Activated CD4-positive, alpha-beta T cell treated with anti-CD3 and anti-CD28 coated beads, Interleukin-2, amount 50 U/mL, for 16 hours (primary cell): ENCODE data around the gene TMEM134.
A peak's percentile ranks its signal among the peaks of the same experiment; 100 is the strongest.
"Not testable (repeated sequence)": the region's sequence is repeated elsewhere in the genome, so short reads cannot be mapped to it uniquely, and the experiment has no call there.

Source experiments
- DNase-seq: peaks from one replicate; pipeline ENCODE4 v3.0.0-alpha.2; 2020

The TMEM134 gene

DNA sequence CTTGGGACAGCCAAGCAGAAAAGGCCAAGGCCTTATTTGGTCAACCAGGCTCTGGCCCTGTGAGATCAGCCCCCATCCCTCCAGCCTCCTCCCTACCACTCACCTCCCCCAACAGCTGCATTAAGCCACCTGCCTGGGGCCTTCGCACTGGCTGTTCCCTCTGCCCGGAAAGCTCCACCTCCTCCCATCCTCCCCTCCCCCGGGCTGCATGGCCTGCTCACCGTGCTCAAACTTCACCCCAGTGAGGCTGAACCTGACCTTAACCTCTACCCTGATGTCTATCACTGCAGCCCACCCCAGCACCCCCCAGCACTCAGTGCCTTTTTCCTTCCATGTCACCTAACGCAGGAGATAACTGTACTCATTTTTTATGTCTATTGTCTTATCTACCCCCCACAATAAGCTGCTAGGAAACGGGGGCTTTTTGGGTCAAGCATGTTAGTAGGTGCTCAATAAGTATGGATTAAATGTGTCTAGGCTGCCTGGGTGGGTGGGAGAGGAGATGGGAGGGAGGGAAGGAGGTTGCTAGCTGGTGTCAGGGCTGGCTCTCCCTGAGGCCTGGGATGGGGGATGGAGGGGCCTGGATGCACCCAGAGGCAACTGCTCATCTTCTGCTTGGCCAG, 32.5 kb downstream of the TMEM134 start:
- DNase-seq: peak; percentile 90

DNA sequence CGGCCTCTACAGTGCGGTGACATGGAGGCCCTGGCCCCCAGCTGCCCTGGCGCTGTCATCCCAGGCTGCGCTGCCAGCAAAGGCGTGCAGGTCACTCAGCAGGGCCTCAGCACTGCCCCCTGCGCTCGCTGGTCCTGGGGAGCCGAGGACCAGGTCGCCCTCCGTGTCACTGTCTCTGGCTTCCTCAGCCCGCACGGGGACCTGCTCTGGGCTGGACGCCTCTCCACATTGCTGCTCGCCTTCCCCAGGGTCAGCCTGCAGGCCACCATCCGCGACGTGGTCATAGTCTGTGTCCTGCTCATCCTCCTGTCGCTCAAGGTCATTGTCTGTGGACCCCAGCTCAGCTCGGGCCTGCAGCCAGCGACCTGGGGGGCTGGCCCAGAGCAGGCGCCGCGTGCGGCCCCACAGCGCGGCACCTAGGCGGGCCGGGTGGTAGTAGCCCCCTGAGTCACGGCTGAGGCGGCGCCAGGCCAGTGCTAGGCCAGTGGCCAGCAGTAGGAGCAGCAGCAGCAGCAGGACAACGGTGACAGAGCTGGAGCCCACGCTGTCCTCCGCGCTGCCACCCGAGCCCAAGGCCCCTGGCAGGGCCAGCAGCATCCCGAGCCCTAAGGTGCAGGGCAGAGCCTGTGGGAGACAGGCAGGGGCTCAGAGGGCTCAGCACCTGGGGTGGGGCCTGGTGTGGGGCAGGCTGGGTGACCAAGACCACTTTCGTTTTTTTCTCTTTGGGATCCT, 33.2 kb downstream of the TMEM134 start:
- no peak for DNase-seq

GRCh38 chr11:67435031-67435726, 33.9 kb downstream of the TMEM134 start:
- DNase-seq: no peak

- no peak for DNase-seq
Observed at GRCh38 chr11:67434395-67434881, 34.6 kb downstream of the TMEM134 start.

GRCh38 chr11:67433536-67434394, 35.3 kb downstream of the TMEM134 start:
- no peak for DNase-seq

- DNase-seq: no peak
Observed at GRCh38 chr11:67432655-67433349, 36.2 kb downstream of the TMEM134 start.

DNA sequence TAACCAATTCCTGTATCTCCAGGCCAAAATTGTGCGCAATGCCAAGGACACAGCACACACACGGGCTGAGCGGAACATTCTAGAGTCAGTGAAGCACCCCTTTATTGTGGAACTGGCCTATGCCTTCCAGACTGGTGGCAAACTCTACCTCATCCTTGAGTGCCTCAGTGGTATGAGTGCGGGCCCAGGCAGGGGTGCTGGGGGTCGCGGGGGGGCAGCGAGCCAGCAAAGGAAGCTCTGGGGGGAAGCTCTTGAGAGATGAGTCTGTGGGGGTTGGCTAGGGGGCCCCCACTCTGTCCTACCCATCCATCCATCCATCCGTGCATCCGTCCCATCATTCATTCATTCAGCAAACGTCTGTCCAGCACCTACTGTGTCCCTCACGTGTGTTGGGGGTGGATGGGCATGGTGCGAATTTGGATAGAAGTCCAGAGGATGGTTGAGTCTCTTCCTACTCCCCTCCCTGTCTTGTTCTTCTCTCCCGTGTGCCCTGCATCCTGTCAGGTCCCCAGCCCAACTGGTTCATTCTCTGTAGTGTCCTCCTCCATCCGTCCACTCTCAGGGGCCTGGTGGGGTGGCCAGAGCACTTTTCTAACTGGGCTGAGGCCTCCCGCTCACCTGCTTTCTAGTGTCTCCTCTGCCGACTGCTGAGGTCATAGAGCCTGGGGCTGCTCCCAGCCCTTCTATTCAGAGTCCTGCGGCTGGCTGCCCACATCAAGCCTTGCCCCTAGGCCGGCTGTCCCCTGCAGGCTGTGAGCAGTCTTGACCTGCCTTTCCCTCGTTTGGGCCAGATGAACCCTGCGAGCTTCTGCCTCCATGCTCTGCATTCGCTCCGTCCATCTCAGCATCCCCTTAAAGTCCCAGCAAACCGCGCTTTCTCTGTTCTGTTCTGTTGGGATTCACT, 37.5 kb downstream of the TMEM134 start:
- no peak for DNase-seq

DNA sequence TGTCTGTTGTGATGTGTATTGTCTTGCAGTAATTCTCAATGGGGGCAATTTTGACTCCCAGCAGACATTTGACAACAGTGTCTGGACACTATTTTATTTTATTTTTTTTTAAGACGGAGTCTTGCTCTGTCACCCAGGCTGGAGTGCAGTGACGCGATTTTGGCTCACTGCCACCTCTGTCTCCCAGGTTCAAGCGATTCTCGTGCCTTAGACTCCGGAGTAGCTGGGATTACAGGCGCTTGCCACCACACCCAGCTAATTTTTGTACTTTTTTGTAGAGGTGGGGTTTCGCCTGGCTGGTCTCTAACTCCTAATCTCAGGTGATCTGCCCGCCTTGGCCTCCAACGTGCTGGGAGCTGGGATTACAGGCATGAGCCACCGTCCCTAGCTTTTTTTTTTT, 39.3 kb downstream of the TMEM134 start:
- no peak for DNase-seq

- no peak for DNase-seq
Observed at GRCh38 chr11:67429038-67429668, 39.9 kb downstream of the TMEM134 start.

DNA sequence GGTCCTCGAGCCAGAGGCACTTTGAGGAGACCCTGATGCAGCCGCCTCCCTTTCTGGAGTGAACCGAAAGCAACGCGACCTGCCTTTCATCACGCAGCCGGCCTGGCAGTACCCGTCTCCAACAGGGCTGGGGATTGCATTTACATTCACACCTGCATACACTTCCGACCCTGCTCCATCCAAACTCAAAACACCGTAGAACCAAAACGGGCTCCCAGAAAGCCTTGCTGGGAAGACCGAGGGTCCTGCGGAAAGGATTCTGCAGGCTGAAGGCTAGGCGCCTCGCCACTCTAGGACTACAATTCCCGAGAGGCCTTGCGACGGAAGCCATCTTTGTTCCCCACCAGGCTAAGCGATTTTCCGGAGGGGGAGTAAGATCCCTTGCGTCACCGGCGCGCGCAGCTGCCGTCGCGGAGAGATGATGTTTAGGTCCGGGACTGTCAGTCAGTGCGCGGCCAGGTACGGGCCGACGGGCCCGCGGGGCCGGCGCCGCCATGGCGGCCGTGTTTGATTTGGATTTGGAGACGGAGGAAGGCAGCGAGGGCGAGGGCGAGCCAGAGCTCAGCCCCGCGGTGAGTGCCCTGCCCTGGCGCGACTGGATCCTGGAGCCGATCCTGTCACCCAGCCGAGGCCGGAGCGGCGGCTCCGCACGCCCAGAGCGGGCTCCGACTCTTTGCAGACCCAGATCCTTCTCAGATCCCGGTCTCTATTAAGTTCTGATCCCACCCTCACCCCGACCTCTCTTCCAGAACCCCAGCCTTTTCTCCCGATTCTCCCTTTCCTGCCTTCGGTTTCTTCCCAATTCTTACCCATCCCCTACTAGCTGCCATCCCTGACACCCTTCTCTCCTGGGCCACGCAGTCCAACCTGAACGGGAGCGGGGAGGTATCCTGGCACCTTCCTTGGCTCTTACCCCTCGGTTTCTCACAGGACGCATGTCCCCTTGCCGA, 40.7 kb downstream of the TMEM134 start, which contains the start of gene RPS6KB2:
Gene RPS6KB2, plus strand, starts transcription at position 443 of the 950 bp plus-strand sequence. Its CDS starts 52 bp downstream, at position 495.
- DNase-seq: peak; percentile 99

DNA sequence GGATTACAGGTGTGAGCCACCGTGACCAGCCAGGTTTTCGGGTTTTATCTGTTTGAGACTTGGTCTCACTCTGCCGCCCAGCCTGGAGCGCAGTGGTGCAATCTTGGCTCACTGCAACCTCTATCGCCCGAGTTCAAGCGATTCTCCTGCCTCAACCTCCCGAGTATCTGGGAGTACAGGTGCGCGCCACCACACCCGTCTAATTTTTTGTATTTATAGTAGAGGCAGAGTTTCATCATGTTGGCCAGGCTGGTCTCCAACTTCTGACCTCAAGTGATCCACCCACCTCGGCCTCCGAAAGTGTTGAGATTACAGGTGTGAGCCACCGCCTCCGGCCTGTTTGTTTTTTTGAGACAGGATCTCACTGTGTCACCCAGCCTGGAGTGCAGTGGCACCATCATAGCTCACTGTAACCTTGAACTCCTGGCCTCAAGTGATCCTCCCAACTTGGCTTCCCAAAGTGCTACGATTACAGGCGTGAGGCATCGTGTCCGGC, 41.6 kb downstream of the TMEM134 start:
- DNase-seq: not testable (repeated sequence)

GRCh38 chr11:67423891-67424613, 45.0 kb downstream of the TMEM134 start:
- no peak for DNase-seq

DNA sequence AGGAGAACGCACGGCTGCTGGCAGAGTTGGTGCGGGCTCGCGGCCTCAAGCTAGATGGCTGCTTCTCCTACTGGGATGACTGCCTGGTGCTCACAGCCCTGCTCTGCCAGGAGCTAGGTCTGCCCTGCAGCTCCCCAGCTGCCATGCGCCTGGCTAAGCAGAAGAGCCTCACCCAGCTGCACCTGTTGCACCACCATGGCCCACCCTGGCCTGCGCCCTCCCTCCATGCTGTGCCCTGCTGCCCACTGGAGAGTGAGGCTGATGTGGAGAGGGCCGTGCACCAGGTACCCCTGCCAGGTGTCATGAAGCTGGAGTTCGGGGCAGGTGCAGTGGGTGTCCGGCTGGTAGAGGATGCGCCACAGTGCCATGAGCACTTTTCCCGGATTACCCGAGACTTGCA, 45.6 kb downstream of the TMEM134 start:
- DNase-seq: no peak

DNA sequence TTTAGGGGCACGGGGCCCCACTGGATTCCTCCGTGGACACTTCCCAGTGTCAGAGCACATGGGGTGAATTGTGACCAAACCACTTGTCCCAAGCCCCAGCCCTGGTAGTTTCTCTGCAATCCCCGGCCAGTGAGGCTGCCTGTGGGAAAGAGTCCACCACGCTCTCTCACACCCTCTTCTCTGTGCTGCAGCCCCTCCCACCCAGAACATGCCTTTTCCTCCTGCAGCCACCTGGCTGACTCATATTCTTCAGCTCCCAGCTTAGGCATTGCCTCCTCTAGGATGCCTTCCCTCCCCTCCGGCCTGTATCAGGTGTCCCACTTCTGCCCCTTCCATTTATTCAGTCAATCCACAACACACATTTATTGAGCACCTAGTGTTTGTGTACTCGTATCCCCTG, 46.2 kb downstream of the TMEM134 start:
- DNase-seq: no peak

DNA sequence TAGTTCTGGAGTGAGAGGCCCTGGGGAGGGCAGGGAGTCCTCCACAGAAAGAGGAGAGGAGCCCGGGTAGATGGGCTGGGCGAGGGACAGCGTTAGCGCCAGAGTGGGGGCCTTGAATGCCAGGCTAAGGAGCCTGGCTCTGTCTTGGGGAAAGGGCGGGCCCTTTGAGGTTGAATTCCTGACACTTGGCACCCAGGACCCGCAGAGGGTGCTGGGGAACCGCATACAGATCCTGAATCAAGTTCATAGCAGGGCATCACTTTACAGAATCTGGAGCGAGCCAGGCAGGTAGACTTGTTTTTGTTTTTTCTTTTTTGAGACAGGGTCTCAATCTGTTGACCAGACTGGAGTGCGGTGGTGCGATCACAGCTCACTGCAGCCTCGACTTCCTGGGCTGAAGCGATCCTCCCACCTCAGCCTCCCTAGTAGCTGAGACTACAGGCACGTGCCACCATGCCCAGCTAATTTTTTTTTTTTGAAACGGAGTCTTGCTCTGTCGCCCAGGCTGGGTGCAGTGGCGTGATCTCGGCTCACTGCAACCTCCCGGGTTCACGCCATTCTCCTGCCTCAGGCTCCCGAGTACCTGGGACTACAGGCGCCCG, 47.5 kb downstream of the TMEM134 start:
- DNase-seq: no peak

DNA sequence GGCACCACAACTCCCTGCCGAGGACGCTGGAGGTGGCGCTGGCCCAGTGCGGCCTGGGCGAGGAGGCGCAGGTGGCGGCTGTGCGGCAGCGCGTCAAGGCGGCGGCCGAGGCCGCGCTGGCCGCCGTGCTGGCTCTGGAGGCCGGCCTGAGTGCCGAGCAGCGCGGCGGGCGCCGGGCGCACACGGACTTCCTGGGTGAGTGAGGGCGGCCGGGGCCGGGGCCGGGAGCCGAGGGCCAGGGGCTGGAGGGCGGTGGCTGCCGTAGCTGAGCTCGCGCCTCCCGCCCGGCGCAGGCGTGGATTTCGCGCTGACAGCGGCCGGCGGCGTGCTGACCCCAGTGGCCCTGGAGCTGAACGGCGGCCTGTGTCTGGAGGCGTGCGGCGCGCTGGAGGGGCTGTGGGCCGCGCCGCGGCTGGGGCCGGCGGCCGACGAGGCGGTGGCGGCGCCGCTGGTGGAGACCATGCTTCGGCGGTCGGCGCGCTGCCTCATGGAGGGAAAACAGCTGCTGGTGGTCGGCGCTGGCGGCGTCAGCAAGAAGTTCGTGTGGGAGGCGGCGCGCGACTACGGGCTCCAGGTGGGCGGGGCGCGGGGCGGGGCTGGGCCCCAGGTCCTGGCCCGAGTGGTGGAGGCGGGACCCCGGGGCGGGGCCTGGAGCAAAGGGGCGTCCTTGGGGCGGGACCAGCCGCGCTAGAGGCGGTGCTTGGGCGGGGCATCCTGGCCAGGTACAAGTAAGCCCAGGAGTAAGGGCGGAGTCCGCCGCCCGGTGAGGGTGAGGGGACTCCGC, 48.2 kb downstream of the TMEM134 start:
- peak; percentile 98 for DNase-seq

DNA sequence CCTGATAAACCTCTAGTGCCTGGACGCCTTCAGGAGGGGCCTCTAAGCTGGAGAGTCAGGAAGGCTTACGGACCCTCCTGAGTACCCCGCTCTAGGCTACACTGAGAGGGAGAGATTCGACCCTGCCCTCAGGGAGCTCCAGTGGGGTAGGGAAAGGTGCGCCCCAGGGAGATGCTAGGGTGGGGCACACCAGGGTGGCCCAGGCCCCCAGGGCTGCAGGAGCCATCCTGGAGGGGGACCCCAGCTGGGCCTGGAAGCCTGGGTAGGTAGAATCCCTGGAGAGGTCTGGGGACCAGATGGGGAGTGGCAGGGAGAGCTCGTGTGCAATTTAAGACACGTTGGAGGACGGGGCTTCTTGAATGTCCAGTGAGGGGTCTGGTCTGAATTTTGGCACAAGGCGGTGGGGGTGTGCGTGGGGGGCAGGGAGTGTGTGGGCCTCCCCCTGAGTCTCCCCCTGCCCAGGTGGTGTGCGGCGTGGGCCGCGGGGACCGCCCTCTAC, 48.9 kb downstream of the TMEM134 start:
- no peak for DNase-seq
